ENCODE measurements around the gene IP6K2. TPM values are rescaled to one million over a fixed set of nuclear protein-coding genes. Genes with fewer than 3 reads are reported as not detected.
A peak's percentile ranks its signal among the peaks of the same experiment; 100 is the strongest.
"Not testable (repeated sequence)": the region's sequence is repeated elsewhere in the genome, so short reads cannot be mapped to it uniquely, and the experiment has no call there.

IP6K2 gene
- polyA plus RNA-seq, 3 donors from 2014 or later: 55.5 to 82.3 (median 63.7) TPM

- DNase-seq: peak; percentile 12 to 40 (median 35)
- Mint-ChIP-seq H3K36me3 (no peaks in the 10 kb centered on the region), H3K4me3 (no peak overlapping the region), H3K9me3 (no peaks in the 10 kb centered on the region), H3K4me1 (peaks cover 0 to 4% of the 10 kb centered on the region in 2 donors), H3K27ac (peak overlapping the region in 1 of 6 donors; percentile 39), H3K27me3 (ENCODE audit: low read depth in 3 of 3) (peaks cover 0 to 2% (median 1%) of the 10 kb centered on the region in 3 donors)
Observed at GRCh38 chr3:48739955-48740823, 23.2 kb upstream of the IP6K2 start.

DNA sequence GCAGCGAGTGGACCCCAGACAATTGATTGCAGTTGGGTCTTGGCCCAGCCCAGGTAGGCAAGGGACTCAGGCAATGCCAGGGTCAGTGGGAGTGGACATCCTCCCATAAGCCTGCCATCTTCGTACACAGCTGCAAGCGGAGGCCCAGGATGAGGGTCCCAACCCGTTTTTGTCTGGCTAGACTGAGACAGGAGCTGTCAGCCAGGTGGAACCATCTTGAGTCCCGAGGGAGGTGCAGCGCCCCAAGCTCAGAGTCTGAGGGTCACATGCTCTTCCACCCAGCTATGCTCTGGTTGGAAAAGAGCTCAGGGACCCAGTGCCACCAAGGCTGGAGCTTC is 22.6 kb upstream of the IP6K2 start:
- peaks cover 0 to 2% (median 0%) of the 10 kb centered on the region in 3 donors for H3K27me3 Mint-ChIP-seq (ENCODE audit: low read depth in 3 of 3)
- H3K36me3 Mint-ChIP-seq: no peaks in the 10 kb centered on the region
- H3K4me3 Mint-ChIP-seq: no peak overlapping the region
- H3K27ac Mint-ChIP-seq: no peak overlapping the region
- H3K4me1 Mint-ChIP-seq: peaks cover 0 to 4% of the 10 kb centered on the region in 2 donors
- no peaks in the 10 kb centered on the region for H3K9me3 Mint-ChIP-seq
- DNase-seq: no peak

DNA sequence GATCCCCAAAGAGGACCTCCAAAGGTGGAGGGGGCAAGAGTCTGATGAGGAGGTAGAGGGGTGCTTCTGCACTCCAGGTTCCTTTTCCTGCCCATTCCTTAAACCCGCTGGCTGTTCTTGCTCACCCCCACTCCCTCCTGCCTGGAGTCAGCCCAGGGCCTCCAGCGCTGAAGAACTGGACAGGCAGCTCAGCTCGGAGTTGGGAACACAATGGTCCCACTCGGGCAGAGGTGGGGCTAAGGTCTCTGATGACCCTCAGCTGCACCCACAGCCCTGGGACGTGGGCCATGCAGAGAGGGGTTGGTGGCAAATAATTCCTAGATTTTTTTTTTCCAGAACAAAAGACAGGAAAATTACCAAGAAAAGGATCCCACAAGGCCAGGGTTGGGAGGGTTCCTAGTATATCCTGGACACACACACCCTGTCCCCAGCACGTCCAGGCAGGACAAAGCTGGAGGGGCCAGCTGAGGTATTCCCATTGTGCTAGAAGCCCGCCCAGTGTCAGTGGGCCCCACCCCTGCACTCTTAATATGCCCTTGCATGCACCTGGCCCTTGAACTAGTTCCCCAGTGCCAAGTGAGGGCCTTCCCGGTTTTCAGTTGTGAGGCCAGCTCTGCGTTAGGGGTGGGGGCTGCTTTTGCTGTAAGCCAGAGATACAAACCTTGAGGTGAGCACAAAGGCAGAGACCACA is 22.1 kb upstream of the IP6K2 start:
- Mint-ChIP-seq H3K4me3 (no peak overlapping the region), H3K27me3 (ENCODE audit: low read depth in 3 of 3) (peaks cover 0 to 2% (median 0%) of the 10 kb centered on the region in 3 donors), H3K36me3 (no peaks in the 10 kb centered on the region), H3K27ac (no peak overlapping the region), H3K4me1 (peaks cover 0 to 4% of the 10 kb centered on the region in 2 donors), H3K9me3 (no peaks in the 10 kb centered on the region)
- DNase-seq: no peak

GRCh38 chr3:48738144-48738536 is 21.1 kb upstream of the IP6K2 start:
- Mint-ChIP-seq H3K36me3 (no peaks in the 10 kb centered on the region), H3K4me1 (peaks cover 0 to 4% of the 10 kb centered on the region in 2 donors), H3K27me3 (ENCODE audit: low read depth in 3 of 3) (peaks cover 0 to 2% (median 0%) of the 10 kb centered on the region in 3 donors), H3K9me3 (no peaks in the 10 kb centered on the region), H3K4me3 (no peak overlapping the region), H3K27ac (peak overlapping the region in 2 of 6 donors; percentile 9 to 60)
- no peak for DNase-seq

GRCh38 chr3:48735075-48735767 is 18.2 kb upstream of the IP6K2 start:
- not testable (repeated sequence) for H3K4me1 Mint-ChIP-seq; DNase-seq; H3K27me3 Mint-ChIP-seq (ENCODE audit: low read depth in 3 of 3); H3K4me3 Mint-ChIP-seq; H3K27ac Mint-ChIP-seq; H3K9me3 Mint-ChIP-seq; H3K36me3 Mint-ChIP-seq

DNA sequence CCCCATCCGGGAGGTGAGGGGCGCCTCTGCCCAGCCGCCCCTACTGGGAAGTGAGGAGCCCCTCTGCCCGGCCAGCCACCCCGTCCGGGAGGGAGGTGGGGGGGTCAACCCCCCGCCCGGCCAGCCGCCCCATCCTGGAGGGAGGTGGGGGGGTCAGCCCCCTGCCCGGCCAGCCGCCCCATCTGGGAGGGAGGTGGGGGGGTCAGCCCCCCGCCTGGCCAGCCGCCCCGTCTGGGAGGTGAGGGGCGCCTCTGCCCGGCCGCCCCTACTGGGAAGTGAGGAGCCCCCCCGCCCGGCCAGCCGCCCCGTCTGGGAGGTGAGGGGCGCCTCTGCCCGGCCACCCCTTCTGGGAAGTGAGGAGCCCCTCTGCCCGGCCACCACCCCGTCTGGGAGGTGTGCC is 17.5 kb upstream of the IP6K2 start:
- DNase-seq; H3K27me3 Mint-ChIP-seq (ENCODE audit: low read depth in 3 of 3); H3K4me3 Mint-ChIP-seq; H3K27ac Mint-ChIP-seq; H3K36me3 Mint-ChIP-seq; H3K9me3 Mint-ChIP-seq; H3K4me1 Mint-ChIP-seq: not testable (repeated sequence)

DNA sequence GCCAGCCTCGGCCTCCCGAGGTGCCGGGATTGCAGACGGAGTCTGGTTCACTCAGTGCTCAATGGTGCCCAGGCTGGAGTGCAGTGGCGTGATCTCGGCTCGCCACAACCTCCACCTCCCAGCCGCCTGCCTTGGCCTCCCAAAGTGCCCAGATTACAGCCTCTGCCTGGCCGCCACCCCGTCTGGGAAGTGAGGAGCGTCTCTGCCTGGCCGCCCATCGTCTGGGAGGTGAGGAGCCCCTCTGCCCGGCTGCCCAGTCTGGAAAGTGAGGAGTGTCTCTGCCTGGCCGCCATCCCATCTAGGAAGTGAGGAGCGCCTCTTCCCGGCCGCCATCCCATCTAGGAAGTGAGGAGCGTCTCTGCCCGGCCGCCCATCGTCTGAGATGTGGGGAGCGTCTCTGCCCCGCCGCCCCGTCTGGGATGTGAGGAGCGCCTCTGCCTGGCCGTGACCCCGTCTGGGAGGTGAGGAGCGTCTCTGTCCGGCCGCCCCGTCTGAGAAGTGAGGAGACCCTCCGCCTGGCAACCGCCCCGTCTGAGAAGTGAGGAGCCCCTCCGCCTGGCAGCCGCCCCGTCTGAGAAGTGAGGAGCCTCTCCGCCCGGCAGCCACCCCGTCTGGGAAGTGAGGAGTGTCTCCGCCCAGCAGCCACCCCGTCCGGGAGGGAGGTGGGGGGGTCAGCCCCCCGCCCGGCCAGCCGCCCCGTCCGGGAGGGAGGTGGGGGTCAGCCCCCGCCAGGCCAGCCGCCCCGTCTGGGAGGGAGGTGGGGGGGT is 16.9 kb upstream of the IP6K2 start:
- not testable (repeated sequence) for H3K4me3 Mint-ChIP-seq; H3K9me3 Mint-ChIP-seq; H3K4me1 Mint-ChIP-seq; DNase-seq; H3K36me3 Mint-ChIP-seq; H3K27me3 Mint-ChIP-seq (ENCODE audit: low read depth in 3 of 3); H3K27ac Mint-ChIP-seq

- H3K9me3 Mint-ChIP-seq: peaks cover 0 to 3% (median 0%) of the 10 kb centered on the region in 6 donors
- no peak overlapping the region for H3K4me3 Mint-ChIP-seq
- no peak for DNase-seq
- H3K36me3 Mint-ChIP-seq: peaks cover 0 to 4% (median 0%) of the 10 kb centered on the region in 3 donors
- H3K27me3 Mint-ChIP-seq (ENCODE audit: low read depth in 3 of 3): no peaks in the 10 kb centered on the region
- no peaks in the 10 kb centered on the region for H3K4me1 Mint-ChIP-seq
- no peak overlapping the region for H3K27ac Mint-ChIP-seq
Observed at GRCh38 chr3:48727511-48727910, 10.5 kb upstream of the IP6K2 start.

DNA sequence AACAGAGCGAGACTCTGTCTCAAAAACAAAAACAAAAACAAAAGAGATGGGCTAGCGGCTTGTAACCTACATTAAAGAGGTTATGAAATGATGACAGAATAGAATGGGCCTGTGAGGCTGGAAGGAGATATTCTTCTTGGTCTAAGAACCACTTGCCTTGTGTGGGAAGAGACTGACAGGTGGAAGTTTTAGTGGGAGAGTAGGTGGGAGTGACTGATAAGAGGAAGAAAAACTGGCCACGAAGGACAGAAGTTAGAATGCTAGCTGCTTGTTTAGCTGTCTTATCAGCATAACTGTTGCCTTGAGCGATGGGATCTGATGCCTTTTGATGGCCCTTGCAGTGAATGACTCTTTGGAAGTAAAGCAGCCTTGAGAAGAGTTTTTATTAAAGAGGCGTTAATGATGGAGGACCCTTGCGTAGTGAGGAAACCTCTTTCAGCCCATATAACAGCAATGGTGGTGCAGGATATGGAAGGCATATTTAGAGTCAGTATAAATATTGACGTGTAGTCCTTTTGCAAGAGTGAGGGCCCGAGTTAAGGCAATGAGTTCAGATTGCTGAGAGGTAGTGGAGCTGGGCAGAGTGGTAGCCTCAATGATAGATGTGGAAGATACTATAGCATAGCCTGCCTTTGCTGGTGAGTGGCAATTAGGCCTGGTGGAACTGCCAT is 8.3 kb upstream of the IP6K2 start:
- H3K9me3 Mint-ChIP-seq; H3K4me1 Mint-ChIP-seq; DNase-seq; H3K36me3 Mint-ChIP-seq; H3K27ac Mint-ChIP-seq; H3K27me3 Mint-ChIP-seq (ENCODE audit: low read depth in 3 of 3); H3K4me3 Mint-ChIP-seq: not testable (repeated sequence)

DNA sequence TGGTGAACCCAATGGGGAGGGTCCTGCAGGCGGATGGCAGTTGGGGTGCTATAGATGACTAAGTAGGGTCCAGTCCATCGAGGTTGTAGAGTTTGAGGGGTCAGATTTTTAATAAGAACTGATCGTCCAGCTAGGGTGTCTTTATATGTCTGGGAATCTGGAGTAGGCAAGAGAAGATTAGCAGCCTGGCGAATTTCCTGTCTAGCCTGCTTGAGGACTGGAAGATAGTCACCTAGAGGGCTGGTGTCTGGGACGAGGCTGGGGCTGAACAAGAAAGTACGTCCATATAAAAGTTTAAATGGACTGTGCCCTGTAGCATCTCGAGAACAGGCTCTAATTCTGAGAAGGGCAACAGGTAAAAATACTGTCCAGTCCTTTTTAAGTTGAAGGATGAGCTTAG is 6.7 kb upstream of the IP6K2 start:
- no peak overlapping the region for H3K27ac Mint-ChIP-seq
- peaks cover 0 to 2% (median 2%) of the 10 kb centered on the region in 3 donors for H3K27me3 Mint-ChIP-seq (ENCODE audit: low read depth in 3 of 3)
- H3K4me3 Mint-ChIP-seq: no peak overlapping the region

DNA sequence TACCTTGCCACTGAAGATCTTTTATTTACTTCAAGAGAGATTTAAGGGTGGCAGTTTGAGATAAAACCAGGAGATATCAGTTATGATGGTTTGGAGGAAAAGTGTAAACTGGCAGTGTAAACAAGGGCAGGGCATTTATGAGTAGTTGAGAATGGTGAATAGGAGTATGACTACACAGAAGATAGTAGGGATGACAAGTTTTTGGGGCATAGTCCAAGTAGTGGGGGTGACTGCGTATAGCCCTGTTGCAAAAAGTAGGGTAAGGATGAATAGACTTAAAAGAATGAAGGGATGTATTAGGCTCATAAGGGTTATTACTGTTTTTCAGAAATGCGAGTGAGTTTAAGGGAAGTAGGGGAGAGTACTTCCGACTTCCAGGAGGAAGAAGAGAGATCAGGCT is 6.3 kb upstream of the IP6K2 start:
- H3K4me3 Mint-ChIP-seq; DNase-seq; H3K4me1 Mint-ChIP-seq; H3K27ac Mint-ChIP-seq; H3K27me3 Mint-ChIP-seq (ENCODE audit: low read depth in 3 of 3); H3K36me3 Mint-ChIP-seq; H3K9me3 Mint-ChIP-seq: not testable (repeated sequence)

More for the DNA sequence above, 6.7 kb upstream of the IP6K2 start:
- H3K4me1 Mint-ChIP-seq: no peaks in the 10 kb centered on the region
- peaks cover 0 to 4% (median 0%) of the 10 kb centered on the region in 3 donors for H3K36me3 Mint-ChIP-seq
- DNase-seq: no peak
- peaks cover 0 to 3% (median 0%) of the 10 kb centered on the region in 6 donors for H3K9me3 Mint-ChIP-seq

- peak in 1 of 3 donors; percentile 9 for DNase-seq
- peaks cover 0 to 6% (median 4%) of the 10 kb centered on the region in 3 donors for H3K36me3 Mint-ChIP-seq
- peak overlapping the region; percentile 93 to 98 (median 96) for H3K27ac Mint-ChIP-seq
- H3K4me1 Mint-ChIP-seq: peaks cover 52 to 53% of the 10 kb centered on the region in 2 donors
- peaks cover 0 to 5% (median 4%) of the 10 kb centered on the region in 3 donors for H3K27me3 Mint-ChIP-seq (ENCODE audit: low read depth in 3 of 3)
- peak overlapping the region; percentile 96 to 100 (median 97) for H3K4me3 Mint-ChIP-seq
- H3K9me3 Mint-ChIP-seq: no peaks in the 10 kb centered on the region
Observed at GRCh38 chr3:48716508-48716981, 476 bp downstream of the IP6K2 start.
